SH-SY5Y (cell line): ENCODE data around the gene U2AF1L4.

Source experiments
- GATA2 ChIP-seq: IDR thresholded peaks from 2 replicates; pipeline ENCODE4 v1.6.1; 2011; ENCODE audit warnings: mild to moderate bottlenecking, low read depth, low read length
- GATA3 ChIP-seq: IDR thresholded peaks from 2 replicates; pipeline ENCODE4 v1.6.1; 2011; ENCODE audit warnings: low read depth, mild to moderate bottlenecking, low read length, moderate library complexity

DNA sequence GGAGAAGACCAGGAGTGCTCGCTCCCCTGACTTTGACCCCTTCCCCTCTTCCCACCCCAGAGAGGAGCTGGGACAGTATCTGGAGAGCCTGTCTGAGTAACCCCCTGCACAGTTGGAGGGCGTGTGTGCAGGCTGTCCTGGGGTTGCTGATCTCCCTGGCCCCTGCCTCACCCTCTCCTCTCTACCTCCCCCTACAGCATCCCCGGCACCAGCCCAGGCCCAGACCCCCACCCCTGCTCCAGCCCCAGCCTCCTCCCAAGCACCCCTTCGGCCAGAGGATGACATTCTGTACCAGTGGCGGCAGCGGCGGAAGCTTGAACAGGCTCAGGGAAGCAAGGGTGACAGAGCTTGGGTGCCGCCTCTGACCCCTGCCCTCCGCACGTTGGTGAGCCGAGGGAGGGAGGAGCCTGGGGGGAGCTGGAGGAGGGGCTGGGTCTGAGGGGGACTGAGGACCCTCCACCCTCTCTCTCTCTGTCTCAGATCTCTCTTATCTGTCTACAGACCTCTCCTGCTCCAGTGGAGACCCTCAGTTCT, 21.4 kb upstream of the U2AF1L4 start:
- no peak for TF ChIP-seq GATA2
- no peak for TF ChIP-seq GATA3
